MM.1S (cell line): ENCODE data around the gene ENPP5.

ENCODE experiments used
- CTCF ChIP-seq: fragments of 300-600 bp; sonication (generic); IDR thresholded peaks from 2 replicates; pipeline ENCODE4 v1.5.1; 2016; ENCODE audit warnings: antibody characterized with exemption, low read length, mixed read lengths
- EZH2 ChIP-seq: fragments of 300-600 bp; sonication (generic); optimal IDR thresholded peaks from 2 replicates; pipeline ENCODE3; 2017; ENCODE audit warnings: low read depth, mild to moderate bottlenecking, antibody characterized with exemption, low read length, mixed read lengths
- EZH2phosphoT487 ChIP-seq: fragments of 300-600 bp; sonication (generic); IDR thresholded peaks from 2 replicates; pipeline ENCODE4 v1.6.1; 2018; ENCODE audit warnings: antibody characterized with exemption, low read length

GRCh38 chr6:46128476-46128875 lies 42.3 kb downstream of the ENPP5 start:
- TF ChIP-seq CTCF = no peak
- TF ChIP-seq EZH2 = no peak
- TF ChIP-seq EZH2phosphoT487 = no peak
